Ectodermal cell (in vitro differentiated cells): ENCODE data around the gene STAB1.

Experiments used
- H3K27ac ChIP-seq: 2 replicates; pipeline ENCODE4 v1.7.0; 2013; ENCODE audit warnings: mild to moderate bottlenecking, low read depth, low read length; ENCODE audit not compliant: insufficient read depth, poor library complexity, severe bottlenecking
- H3K27me3 ChIP-seq: 2 replicates; pipeline ENCODE4 v1.7.0; 2013; ENCODE audit warnings: mild to moderate bottlenecking, low read length; ENCODE audit not compliant: insufficient read depth, control insufficient read depth, poor library complexity, severe bottlenecking
- H3K36me3 ChIP-seq: one replicate; pipeline ENCODE4 v1.7.0; 2013; ENCODE audit warnings: low read length; ENCODE audit not compliant: control insufficient read depth, insufficient read depth
- H3K4me1 ChIP-seq: one replicate; pipeline ENCODE4 v1.7.0; 2013; ENCODE audit warnings: low read length; ENCODE audit not compliant: control insufficient read depth, insufficient read depth
- H3K4me3 ChIP-seq: 2 replicates; pipeline ENCODE4 v1.7.0; 2013; ENCODE audit warnings: low read depth, low read length, control low read depth; ENCODE audit not compliant: insufficient read depth
- H3K9me3 ChIP-seq: 2 replicates; pipeline ENCODE4 v1.7.0; 2013; ENCODE audit warnings: mild to moderate bottlenecking, low read length, moderate library complexity; ENCODE audit not compliant: control insufficient read depth
- WGBS, 2 experiments: methylation state at CpG; one replicate each; pipeline ENCODE4 v1.1.7; 2013; ENCODE audit warnings: missing lambda C conversion rate in 2 of 2; 5-methylcytosine and 5-hydroxymethylcytosine counted together

The STAB1 gene

DNA sequence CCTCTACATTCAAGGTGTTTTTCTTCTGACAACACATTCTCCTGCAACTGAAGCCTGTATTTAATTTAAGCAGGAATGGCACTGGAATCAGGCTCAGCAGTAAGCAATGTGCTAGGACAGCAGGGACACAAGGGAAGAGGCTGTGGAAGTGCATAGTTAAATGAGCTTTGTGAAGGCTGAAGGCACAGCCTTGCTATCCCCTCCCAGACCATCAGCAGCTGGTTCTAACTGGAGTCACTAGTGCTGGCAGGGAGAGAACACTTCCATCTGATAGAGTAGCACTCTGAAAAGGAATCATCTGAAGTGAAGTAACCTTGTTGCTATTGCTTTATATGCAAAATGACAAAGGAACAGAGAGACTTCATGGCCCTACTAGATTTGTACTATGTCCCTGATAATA is 56.0 kb downstream of the STAB1 start:
- peaks cover 36% of the 10 kb centered on the region for H3K36me3 ChIP-seq

DNA sequence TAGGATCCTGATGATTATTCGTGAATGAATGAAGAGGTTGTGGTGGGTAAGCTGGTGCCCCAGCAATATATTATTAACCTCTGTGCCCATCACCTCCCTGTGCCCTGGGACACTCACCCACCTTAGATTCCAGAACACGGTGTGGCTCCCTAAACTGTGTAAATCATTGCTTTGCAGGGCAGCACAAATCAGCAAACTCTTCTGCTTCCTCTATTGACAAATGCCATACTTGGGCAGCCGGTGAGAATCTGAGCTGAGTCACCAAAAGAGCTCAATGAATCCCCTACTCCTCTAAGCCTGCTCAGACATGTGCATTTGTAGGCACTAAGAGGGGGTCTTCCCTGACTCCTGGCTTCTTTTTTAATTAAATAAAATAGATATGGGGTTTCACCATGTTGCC is 57.0 kb downstream of the STAB1 start:
- WGBS, 2 experiments, result 95% methylated on average over 2 to 3 of the region's 3 CpGs
- H3K36me3 ChIP-seq, result peaks cover 36% of the 10 kb centered on the region
- H3K27me3 ChIP-seq, result no peaks in the 10 kb centered on the region
- H3K4me3 ChIP-seq, result no peak overlapping the region
- no peaks in the 10 kb centered on the region for H3K9me3 ChIP-seq
- H3K27ac ChIP-seq, result no peak overlapping the region
- H3K4me1 ChIP-seq, result no peaks in the 10 kb centered on the region

More for the DNA sequence above, 56.0 kb downstream of the STAB1 start:
- no peaks in the 10 kb centered on the region for H3K9me3 ChIP-seq
- no peaks in the 10 kb centered on the region for H3K27me3 ChIP-seq
- H3K4me3 ChIP-seq, result no peak overlapping the region
- H3K27ac ChIP-seq, result no peak overlapping the region
- H3K4me1 ChIP-seq, result no peaks in the 10 kb centered on the region

DNA sequence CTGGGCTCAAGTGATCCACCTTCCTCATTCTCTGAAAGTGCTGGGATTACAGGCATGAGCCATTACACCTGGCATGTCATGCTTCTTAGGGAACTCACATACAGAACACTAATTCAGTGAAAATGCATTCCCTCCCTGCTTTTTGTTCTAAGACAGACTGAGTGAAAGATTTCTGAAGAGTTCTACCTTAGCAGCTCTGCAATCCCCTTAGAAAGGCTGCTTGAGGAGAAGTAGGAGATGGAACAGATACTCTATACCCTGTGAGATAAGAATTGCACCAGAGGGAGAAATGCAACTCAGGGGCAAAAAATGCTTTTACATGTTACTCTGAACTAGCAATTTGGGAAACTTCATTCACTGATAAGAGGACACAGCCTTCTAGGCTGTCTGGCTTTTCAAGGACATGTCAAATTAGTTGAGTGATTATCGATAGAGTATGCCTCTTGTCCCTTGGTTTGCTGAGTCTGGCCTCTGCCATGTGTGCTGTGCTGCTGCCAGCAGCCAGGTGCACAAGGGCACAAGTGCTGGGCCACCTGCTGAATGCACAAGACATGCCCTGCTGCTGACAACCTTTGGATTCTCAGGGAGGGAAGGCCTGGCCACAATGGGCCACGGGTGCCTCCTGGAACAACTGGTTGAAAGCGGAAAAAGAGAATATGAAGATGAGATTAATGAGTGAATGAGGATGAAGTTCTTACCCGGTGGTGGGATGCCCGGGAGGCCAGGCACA is 59.1 kb downstream of the STAB1 start:
- Histone ChIP-seq H3K36me3 (peaks cover 37% of the 10 kb centered on the region), H3K27ac (no peak overlapping the region), H3K9me3 (no peaks in the 10 kb centered on the region), H3K4me3 (no peak overlapping the region), H3K4me1 (no peaks in the 10 kb centered on the region), H3K27me3 (no peaks in the 10 kb centered on the region)
- 93 to 97% methylated on average over 5 of the region's 5 CpGs for WGBS, 2 experiments

DNA sequence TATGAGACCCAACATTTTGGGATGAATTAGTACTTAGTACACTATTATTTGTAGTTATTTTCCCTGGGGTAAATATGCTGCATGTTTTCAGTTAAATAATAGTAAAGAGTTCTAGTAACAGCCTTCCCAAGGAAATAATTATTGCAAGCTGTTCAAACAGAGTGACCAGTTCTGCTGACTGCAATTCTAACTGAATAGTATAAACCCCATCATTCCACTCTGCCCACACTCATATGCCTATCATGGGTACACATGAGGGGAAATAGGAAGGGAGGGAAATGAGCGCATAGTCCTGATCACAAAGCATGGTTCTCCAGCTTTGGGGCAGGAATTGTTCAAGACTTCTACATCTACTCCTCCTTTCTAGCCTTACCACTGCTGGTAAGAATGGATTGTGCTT is 59.9 kb downstream of the STAB1 start:
- H3K4me1 ChIP-seq, result no peaks in the 10 kb centered on the region
- no peak overlapping the region for H3K4me3 ChIP-seq
- WGBS, 2 experiments, result 90% methylated on average over 1 of the region's 1 CpG; no CpG with 5 or more reads in 1 of the 2 experiments
- peaks cover 38% of the 10 kb centered on the region for H3K36me3 ChIP-seq
- H3K27me3 ChIP-seq, result no peaks in the 10 kb centered on the region
- H3K9me3 ChIP-seq, result no peaks in the 10 kb centered on the region
- no peak overlapping the region for H3K27ac ChIP-seq

DNA sequence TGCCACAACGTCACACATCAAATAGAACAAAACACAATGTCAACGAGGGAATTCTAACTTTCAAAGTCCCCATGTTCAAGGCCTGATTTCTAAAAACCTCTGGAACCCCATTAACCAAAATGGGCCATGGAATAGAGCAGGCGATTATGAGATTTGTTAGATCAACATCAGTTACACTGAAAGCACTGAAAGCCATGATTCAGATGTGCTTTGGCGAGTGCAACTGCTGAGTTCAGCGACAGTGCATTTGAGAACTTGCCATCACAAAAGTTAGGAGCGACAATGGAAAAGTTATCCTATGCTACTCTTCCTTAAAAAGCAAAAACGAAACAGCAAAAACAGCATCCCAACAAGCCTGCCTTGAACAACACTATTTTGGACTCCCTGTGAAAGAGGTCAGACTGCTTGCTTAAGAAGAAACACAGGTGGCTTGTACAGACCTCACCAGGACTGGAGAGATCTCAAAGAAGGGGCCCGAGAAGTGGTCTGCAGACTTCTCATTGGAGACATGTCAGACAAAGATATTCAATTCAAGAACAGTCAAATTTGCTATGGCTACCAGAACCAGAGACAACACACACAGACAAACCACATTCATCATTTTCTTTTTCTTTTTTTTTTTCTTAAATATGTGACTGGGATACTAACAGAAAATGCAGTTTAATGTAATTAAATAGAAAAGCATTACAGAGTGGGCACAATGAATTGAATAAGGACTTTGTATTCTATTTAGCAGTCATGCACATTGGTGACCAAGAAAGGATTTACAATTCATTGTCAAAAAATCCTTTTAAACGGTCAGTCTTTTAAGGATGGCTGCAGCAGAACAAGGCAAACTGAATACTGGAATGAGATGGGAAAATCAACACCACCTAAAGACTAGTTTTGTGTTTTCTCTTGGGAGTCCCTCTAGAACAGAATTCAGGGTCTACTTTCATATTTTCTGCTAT is 62.1 kb downstream of the STAB1 start:
- H3K4me1 ChIP-seq, result no peaks in the 10 kb centered on the region
- H3K4me3 ChIP-seq, result no peak overlapping the region
- WGBS, 2 experiments, result 91 to 95% methylated on average over 9 of the region's 9 CpGs
- no peak overlapping the region for H3K27ac ChIP-seq
- no peaks in the 10 kb centered on the region for H3K27me3 ChIP-seq
- no peaks in the 10 kb centered on the region for H3K9me3 ChIP-seq
- H3K36me3 ChIP-seq, result peaks cover 28% of the 10 kb centered on the region

DNA sequence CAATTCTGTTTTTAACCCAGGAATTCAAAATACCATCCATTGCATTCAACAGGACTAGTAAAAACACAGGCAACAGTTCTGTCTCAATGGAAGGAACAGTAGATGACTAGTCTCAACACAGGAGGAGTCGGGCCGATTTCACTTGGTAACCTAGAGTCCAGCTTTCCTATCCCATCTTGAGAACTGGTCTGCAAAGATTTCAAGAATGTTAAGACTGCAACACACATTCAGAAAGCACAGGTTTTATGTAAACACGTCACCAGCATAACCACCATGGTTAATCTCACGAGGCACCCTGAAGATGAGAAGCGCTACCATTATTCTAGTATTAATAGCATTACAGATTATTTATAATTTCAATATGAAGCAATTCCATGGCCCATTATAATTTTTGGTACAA is 63.3 kb downstream of the STAB1 start:
- Histone ChIP-seq H3K9me3 (no peaks in the 10 kb centered on the region), H3K27ac (no peak overlapping the region), H3K4me3 (no peak overlapping the region), H3K4me1 (no peaks in the 10 kb centered on the region), H3K36me3 (peaks cover 32% of the 10 kb centered on the region), H3K27me3 (no peaks in the 10 kb centered on the region)
- 95 to 98% methylated on average over 4 of the region's 5 CpGs for WGBS, 2 experiments

DNA sequence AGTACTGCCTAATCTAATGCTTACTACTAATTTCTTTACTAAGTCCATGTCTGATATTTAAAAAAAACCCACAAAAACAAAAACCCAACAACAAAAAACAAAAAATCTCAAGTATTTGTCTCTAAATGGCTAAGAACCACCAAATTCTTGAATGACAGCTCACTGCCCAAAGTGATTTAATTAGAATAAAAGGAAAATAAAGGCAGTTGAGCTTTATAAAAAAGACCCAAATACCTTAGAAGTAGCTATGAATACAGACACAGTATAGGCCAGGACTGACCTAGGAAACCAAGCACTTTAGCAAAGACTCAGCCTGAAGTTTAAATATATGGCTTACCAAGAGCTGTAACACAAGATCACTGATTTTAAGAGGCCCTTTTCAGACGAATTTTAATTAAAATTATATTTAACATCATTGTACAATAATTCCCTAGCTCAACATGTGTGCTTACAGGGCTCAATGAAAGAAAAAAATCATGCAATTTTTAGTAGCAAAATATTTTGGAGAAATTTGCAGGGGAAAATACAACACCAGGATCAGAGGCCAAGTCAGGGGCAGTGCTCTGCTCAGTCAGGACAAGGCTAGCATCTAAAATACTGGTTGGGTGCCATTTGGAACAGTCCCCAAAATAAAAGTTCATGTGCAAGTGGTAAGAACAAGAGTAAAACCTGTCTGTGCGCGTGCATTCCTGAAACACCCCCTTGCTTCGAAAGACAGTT is 66.0 kb downstream of the STAB1 start:
- Histone ChIP-seq H3K4me1 (no peaks in the 10 kb centered on the region), H3K27ac (no peak overlapping the region), H3K36me3 (peaks cover 25% of the 10 kb centered on the region), H3K9me3 (no peaks in the 10 kb centered on the region), H3K4me3 (no peak overlapping the region), H3K27me3 (no peaks in the 10 kb centered on the region)
- WGBS, 2 experiments, result 97% methylated on average over 3 to 4 of the region's 4 CpGs

DNA sequence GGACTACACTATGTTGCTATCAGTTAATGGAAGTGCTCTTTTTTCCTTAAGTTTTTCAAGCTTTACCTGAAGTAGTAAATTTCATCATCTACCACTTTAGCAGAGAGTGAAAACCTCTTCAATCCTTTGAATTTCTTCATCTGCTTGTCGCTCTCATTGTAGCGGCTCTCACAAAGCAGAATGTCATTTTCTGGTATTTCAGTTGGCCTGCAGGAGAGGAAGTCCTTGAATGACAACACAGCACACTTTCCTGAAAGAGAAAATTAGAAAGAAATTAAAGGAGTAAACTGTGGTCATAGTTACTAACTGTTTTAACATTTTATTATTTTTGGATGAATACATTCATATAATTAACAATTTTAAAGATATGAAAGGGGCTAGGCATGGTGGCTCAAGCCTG is 68.8 kb downstream of the STAB1 start:
- 93 to 100% methylated on average over 2 of the region's 2 CpGs for WGBS, 2 experiments

DNA sequence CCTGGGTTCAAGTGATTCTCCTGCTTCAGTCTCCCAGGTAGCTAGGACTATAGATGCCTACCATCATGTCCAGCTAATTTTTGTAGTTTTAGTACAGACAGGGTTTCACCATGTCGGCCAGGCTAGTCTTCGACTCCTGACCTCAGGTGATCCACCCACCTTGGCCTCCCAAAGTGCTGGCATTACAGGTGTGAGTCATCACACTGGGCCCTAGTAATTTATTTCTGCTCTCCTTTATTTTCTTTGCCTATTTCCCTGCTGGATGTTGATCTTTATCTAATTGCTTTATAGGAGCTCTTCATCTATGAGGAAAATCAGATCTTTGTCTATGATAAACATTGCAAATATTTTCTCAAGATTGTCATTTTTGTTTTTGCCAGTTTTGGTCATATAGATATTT is 72.9 kb downstream of the STAB1 start:
- 95% methylated on average over 2 of the region's 2 CpGs for WGBS, 2 experiments
- Histone ChIP-seq H3K4me1 (no peaks in the 10 kb centered on the region), H3K36me3 (peaks cover 4% of the 10 kb centered on the region), H3K4me3 (no peak overlapping the region), H3K9me3 (no peaks in the 10 kb centered on the region), H3K27ac (no peak overlapping the region), H3K27me3 (no peaks in the 10 kb centered on the region)

More for the DNA sequence above, 68.8 kb downstream of the STAB1 start:
- H3K4me1 ChIP-seq, result no peaks in the 10 kb centered on the region
- no peak overlapping the region for H3K27ac ChIP-seq
- H3K4me3 ChIP-seq, result no peak overlapping the region
- H3K36me3 ChIP-seq, result peaks cover 15% of the 10 kb centered on the region
- no peaks in the 10 kb centered on the region for H3K27me3 ChIP-seq
- H3K9me3 ChIP-seq, result no peaks in the 10 kb centered on the region

DNA sequence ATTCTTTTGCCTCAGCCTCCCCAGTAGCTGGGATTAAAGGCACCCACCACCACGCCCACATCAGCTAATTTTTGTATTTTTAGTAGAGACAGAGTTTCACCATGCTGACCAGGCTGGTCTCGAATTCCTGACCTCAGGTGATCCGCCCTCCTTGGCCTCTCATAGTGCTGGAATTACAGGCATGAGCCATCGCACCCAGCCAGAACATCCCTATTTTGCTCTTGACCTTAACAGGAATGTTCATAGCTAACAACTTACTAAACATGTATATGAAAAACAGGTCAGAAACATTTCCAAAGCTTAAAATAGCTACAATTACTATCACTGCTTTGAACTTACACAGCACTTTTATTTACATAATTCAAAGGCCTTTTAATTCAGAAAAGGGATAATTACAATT is 74.9 kb downstream of the STAB1 start:
- H3K27me3 ChIP-seq, result no peaks in the 10 kb centered on the region
- no peak overlapping the region for H3K27ac ChIP-seq
- no peaks in the 10 kb centered on the region for H3K9me3 ChIP-seq
- H3K4me3 ChIP-seq, result no peak overlapping the region
- no peaks in the 10 kb centered on the region for H3K4me1 ChIP-seq
- H3K36me3 ChIP-seq, result peaks cover 11% of the 10 kb centered on the region
- 93 to 94% methylated on average over 4 of the region's 4 CpGs for WGBS, 2 experiments
